KMS-11 (cell line): ENCODE data around the gene TNFAIP3.

Experiments
- H2AFZ ChIP-seq: fragments of 200-600 bp; sonication (generic); 2 replicates; pipeline ENCODE4 v1.6.1; 2016; ENCODE audit warnings: antibody characterized with exemption, mixed run types, low read depth
- H3K27ac ChIP-seq: fragments of 200-600 bp; sonication (generic); 2 replicates; pipeline ENCODE4 v1.6.1; 2016; ENCODE audit warnings: mild to moderate bottlenecking, mixed run types
- H3K27me3 ChIP-seq: fragments of 200-600 bp; sonication (generic); 2 replicates; pipeline ENCODE4 v1.6.1; 2017; ENCODE audit warnings: mild to moderate bottlenecking, low read depth, mixed run types, moderate library complexity; ENCODE audit not compliant: insufficient read depth
- H3K36me3 ChIP-seq: fragments of 200-600 bp; sonication (generic); 2 replicates; pipeline ENCODE4 v1.6.1; 2017; ENCODE audit warnings: mild to moderate bottlenecking, mixed run types; ENCODE audit not compliant: insufficient read depth
- H3K4me1 ChIP-seq: fragments of 200-600 bp; sonication (generic); 2 replicates; pipeline ENCODE4 v1.6.1; 2016; ENCODE audit warnings: mild to moderate bottlenecking, low read depth, mixed run types; ENCODE audit not compliant: poor library complexity, severe bottlenecking
- H3K4me2 ChIP-seq: fragments of 200-600 bp; sonication (generic); 2 replicates; pipeline ENCODE4 v1.7.0; 2016; ENCODE audit warnings: mild to moderate bottlenecking, mixed run types
- H3K4me3 ChIP-seq: fragments of 200-600 bp; sonication (generic); IDR thresholded peaks from 2 replicates; pipeline ENCODE4 v1.6.1; 2017; ENCODE audit warnings: low read depth, low read length, mixed read lengths; ENCODE audit not compliant: insufficient read depth
- H3K79me2 ChIP-seq: fragments of 200-600 bp; sonication (generic); 2 replicates; pipeline ENCODE4 v1.6.1; 2016; ENCODE audit warnings: low read depth, mixed run types; ENCODE audit not compliant: insufficient read depth
- H3K9ac ChIP-seq: fragments of 200-600 bp; sonication (generic); 2 replicates; pipeline ENCODE4 v1.6.1; 2016; ENCODE audit warnings: mild to moderate bottlenecking, mixed run types
- H4K20me1 ChIP-seq: fragments of 200-600 bp; sonication (generic); 2 replicates; pipeline ENCODE4 v1.6.1; 2016; ENCODE audit warnings: mild to moderate bottlenecking, mixed run types; ENCODE audit not compliant: insufficient read depth
- TF ChIP-seq, protein P1 (sequence below): fragments of 200-600 bp; sonication (generic); conservative IDR thresholded peaks from 2 replicates; pipeline ENCODE4 v1.6.1; 2017; ENCODE audit warnings: low read depth, mild to moderate bottlenecking, antibody characterized with exemption, low read length, moderate library complexity, mixed read lengths

The TNFAIP3 gene

DNA sequence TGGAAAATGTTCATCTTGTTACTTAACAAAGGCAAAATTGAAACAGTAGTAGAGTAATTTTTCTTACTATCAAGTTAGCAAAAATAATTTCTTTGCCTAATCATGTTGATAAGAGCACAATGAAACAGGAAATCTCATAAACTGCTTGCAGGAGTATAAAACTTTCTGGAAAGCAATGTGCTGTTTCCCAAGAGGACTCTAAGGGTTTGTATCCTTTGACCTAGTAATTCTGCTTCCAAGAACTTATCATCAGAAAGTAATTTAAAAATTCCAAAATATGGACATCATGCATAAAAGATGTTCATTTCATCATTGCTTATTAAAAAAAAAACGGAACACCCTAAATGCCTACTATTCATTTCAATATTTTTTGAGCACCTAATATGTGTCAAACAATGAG, 46.1 kb upstream of the TNFAIP3 start:
- no peaks in the 10 kb centered on the region for H3K79me2 ChIP-seq
- H2AFZ ChIP-seq, result no peak overlapping the region; the same call in 1 of the 2 replicates
- H3K4me2 ChIP-seq, result no peak overlapping the region
- no peak overlapping the region for H3K4me3 ChIP-seq
- H3K27me3 ChIP-seq, result no peaks in the 10 kb centered on the region
- TF ChIP-seq, protein P1, sequence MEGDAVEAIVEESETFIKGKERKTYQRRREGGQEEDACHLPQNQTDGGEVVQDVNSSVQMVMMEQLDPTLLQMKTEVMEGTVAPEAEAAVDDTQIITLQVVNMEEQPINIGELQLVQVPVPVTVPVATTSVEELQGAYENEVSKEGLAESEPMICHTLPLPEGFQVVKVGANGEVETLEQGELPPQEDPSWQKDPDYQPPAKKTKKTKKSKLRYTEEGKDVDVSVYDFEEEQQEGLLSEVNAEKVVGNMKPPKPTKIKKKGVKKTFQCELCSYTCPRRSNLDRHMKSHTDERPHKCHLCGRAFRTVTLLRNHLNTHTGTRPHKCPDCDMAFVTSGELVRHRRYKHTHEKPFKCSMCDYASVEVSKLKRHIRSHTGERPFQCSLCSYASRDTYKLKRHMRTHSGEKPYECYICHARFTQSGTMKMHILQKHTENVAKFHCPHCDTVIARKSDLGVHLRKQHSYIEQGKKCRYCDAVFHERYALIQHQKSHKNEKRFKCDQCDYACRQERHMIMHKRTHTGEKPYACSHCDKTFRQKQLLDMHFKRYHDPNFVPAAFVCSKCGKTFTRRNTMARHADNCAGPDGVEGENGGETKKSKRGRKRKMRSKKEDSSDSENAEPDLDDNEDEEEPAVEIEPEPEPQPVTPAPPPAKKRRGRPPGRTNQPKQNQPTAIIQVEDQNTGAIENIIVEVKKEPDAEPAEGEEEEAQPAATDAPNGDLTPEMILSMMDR, result no peak
- H3K9ac ChIP-seq, result no peak overlapping the region
- H3K36me3 ChIP-seq, result no peaks in the 10 kb centered on the region
- H4K20me1 ChIP-seq, result no peaks in the 10 kb centered on the region
- no peak overlapping the region for H3K27ac ChIP-seq
- peaks cover 17% of the 10 kb centered on the region for H3K4me1 ChIP-seq

DNA sequence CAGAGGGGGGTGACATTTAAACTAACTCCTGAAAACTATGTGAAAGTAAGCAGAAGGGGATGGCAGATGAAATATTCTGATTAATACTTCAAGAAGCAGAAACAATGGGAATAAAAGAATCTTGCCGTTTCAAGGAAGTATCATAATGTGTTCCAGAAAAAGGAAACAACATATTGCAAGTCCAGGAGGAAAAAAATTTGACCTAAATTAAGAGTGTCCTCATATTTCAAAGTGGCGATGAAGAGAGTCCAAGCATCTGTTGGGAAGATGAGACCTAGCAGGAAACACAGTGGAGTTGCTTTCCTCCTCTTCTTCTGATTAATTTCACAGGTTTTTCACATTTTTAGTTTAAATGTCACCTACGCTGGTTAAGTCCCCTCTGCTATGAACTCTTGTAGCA, 45.6 kb upstream of the TNFAIP3 start:
- no peak overlapping the region for H3K27ac ChIP-seq
- H4K20me1 ChIP-seq, result no peaks in the 10 kb centered on the region
- no peaks in the 10 kb centered on the region for H3K36me3 ChIP-seq
- no peak overlapping the region for H2AFZ ChIP-seq
- no peak overlapping the region for H3K4me3 ChIP-seq
- no peaks in the 10 kb centered on the region for H3K79me2 ChIP-seq
- TF ChIP-seq, protein P1, result no peak
- H3K4me1 ChIP-seq, result peaks cover 12% of the 10 kb centered on the region
- no peaks in the 10 kb centered on the region for H3K27me3 ChIP-seq
- no peak overlapping the region for H3K9ac ChIP-seq
- H3K4me2 ChIP-seq, result no peak overlapping the region

DNA sequence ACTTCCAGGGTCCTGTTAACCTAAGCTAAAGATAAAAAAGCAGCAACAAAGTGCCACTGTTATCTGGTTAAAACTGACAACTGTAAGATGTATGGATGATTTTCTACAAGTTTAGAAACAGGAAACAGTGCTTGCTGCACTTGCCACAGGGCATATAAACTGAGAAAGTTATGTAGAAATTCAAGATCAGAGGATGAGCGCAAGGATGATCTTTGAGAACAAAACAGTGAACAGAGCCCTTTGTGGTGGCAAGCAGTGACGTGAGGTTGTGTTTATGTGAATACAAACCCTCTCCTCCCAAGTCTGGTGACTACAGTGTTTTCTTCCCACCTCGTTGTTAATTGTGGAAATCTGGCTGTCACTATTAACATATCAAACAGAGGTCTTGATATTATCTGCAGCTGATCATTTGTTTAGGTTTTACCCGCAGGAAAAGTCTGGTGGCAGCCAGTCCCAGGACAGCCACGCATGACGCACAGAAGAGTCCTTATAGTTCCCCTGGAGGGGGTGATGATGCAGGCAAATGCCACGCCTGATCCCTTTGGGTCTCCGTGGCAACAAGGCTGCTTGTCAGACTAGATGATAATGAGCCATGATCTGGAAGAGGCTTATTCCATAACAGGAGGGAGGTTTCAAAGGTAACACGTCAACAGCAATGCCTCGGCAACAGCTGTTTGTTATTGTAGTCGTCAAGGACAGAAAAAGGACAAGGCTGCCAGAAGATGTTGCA, 43.1 kb upstream of the TNFAIP3 start:
- H3K36me3 ChIP-seq, result no peaks in the 10 kb centered on the region
- no peaks in the 10 kb centered on the region for H4K20me1 ChIP-seq
- no peaks in the 10 kb centered on the region for H3K79me2 ChIP-seq
- TF ChIP-seq, protein P1, result no peak
- H3K27ac ChIP-seq, result no peak overlapping the region
- H3K4me2 ChIP-seq, result no peak overlapping the region
- no peak overlapping the region for H2AFZ ChIP-seq
- peaks cover 6% of the 10 kb centered on the region for H3K4me1 ChIP-seq
- H3K9ac ChIP-seq, result no peak overlapping the region
- H3K27me3 ChIP-seq, result no peaks in the 10 kb centered on the region
- no peak overlapping the region for H3K4me3 ChIP-seq

DNA sequence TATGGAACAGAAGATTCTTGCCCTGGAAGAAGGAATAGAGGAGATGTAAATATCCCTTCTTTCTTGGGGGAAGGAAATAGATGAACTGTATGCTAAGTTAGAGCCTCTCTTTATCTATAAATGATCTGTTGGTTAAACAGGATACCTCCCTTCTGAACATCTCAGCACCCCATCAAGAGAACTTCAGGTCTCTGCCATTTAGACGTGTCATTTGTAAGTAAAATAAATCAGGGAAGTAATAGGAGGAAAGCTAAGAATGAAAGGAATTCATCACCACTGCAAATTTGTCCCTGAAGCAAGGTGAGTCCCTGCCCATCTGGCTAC, 42.5 kb upstream of the TNFAIP3 start:
- Histone ChIP-seq H3K4me2 (no peak overlapping the region), H3K9ac (no peak overlapping the region), H3K27ac (no peak overlapping the region), H3K4me1 (peaks cover 6% of the 10 kb centered on the region), H3K4me3 (no peak overlapping the region), H3K27me3 (no peaks in the 10 kb centered on the region), H3K79me2 (no peaks in the 10 kb centered on the region), H3K36me3 (no peaks in the 10 kb centered on the region), H2AFZ (no peak overlapping the region), H4K20me1 (no peaks in the 10 kb centered on the region)
- TF ChIP-seq, protein P1, result no peak
